HG02870 (cell line): Measurements from ENCODE around the gene DAP.
"Not testable (repeated sequence)": the region's sequence is repeated elsewhere in the genome, so short reads cannot be mapped to it uniquely, and the experiment has no call there.

Source experiments
- ATAC-seq: cut with Tn5 transposase; IDR thresholded peaks from one replicate; pipeline ENCODE4 v1.9.1; 2021; ENCODE audit warnings: mild to moderate bottlenecking, moderate library complexity; ENCODE audit not compliant: unreplicated experiment

DAP gene

GRCh38 chr5:10674582-10674981, 86.5 kb downstream of the DAP start:
- ATAC-seq, result no peak

DNA sequence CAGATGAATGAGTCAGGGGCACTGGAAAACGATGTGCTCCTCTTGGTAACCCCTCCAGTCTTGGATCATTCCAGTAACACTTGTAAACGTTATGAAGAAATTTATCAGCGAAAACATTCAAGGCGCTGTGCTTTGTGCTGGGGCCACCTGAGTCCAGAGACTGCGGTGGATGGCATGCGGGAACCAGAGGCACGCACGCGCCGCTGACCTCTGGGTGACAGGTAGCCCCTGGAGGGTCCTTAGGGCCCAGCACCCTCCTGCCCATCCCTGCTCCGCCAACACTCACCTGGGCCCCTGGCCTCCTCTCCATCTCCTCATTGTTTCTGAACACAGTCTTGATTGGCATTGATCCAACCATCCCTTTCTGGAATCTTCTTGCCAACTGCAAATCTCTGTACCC, 86.9 kb downstream of the DAP start:
- no peak for ATAC-seq

DNA sequence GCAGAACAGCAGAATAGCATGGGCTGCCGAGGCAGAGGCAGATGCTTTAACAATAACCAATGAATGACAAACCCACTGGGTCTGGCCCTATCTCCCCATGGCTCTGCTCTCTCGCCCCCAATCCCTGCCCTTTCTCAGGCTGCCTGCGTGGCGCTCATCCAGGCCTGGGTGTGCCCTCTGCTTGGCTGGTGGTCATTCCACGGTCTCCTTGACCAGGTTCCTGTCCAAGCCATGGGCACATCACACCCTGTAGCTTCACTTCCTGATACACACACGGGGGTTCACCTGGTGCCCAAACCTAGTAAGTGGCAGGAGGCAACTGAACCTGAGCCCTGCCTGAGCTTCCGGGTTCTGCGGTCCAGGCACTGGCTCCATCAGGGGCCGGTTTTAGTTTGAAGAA, 87.6 kb downstream of the DAP start:
- no peak for ATAC-seq

DNA sequence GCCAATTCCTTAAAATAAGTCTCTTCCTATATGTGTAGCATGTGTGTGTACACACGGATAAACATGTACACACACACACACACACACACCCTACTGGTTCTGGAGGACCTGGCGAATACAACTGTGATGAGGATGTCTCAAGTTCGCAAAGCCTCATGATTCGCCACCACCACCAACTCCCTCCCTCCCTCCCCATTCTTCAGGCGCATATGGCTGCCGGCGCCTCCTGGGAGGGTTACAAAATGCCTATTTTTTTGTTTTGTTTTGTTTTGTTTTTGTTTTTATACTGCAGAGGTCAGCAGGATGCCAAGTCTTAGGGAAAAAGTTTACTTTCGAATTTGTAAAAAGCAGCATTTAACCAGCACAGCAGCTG, 88.0 kb downstream of the DAP start:
- no peak for ATAC-seq

DNA sequence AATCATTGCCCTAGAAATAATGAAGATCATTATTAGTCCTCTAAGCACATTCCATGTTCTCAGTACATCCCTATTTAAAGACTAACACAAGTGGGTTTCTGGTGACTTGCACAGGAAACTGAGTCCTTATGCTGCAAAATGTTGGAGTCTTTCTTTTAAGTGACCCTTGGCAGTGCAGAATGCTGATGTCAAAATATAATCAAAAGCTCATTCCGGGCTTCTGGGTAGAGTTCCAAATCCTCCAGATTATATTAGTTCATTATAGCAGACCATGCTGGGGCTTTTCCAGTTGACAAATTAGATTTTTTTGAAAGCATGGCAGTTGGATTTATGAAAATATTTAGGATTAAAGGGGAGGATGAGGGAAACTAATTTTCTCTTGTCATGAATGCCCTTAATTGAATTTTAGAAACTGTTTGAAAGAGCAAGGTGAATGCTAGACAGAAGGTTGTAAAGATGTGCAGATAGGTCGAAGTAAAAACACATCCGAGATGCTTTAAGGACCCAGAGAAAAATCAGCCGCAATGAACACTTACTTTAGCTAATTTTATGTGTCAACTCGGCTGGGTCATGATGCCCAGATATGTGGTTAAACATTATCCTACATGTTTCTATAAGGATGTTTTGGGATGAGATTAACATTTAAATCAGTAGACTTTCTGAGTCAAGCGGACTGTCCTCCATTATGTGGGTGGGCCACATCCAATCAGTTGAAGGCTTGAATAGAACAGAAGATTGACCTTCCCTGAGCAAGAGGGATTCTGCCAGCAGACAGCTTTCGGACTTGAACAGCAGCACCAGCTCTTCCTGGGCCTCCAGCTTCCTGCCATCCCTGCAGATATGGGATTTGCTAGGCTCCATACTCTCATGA, 88.7 kb downstream of the DAP start:
- ATAC-seq, result no peak

- ATAC-seq, result no peak
Observed at GRCh38 chr5:10671041-10672008, 89.7 kb downstream of the DAP start.

GRCh38 chr5:10669983-10670382, 91.1 kb downstream of the DAP start:
- no peak for ATAC-seq

DNA sequence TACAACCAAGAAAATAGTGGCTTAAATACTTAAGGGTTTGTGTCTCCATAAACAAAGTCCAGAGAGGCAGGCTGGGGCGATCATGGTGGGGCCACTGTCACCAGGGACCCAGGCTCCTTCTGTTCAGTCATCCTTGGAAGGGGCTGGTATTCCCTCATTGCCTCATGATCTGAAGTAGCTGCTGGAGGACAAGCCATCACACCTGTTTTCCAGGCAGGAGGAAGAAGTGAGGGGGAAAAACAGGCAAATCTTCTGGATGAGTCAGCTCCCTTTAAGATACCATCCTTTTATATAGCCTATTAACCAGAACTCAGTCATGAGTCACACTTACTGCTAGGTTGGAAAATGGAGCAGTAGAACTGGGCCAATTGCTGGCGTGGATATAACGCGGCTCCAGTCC, 92.3 kb downstream of the DAP start:
- ATAC-seq, result no peak

- ATAC-seq, result no peak
Observed at GRCh38 chr5:10667431-10668057, 93.5 kb downstream of the DAP start.

- no peak for ATAC-seq
Observed at GRCh38 chr5:10666531-10667299, 94.3 kb downstream of the DAP start.

DNA sequence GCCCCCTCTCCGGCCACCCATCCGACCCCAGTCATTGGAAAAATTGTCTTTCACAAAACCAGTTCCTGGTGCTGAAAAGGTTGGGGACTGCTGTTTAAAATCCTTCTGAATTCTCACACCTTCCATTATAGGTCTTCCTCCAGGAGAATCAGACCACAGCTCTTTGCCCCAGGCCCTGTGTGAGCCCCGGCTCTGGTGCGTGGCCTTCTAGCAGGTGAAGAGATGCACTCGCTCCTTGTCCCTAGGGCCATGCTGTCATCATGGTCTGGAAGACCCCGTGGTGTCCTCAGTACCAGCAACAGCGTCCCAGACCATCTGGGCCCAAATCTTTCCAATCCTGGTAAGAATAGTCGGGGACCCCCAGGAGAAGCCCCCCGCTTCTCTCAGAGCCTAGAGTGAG, 95.2 kb downstream of the DAP start:
- no peak for ATAC-seq

GRCh38 chr5:10664180-10664769, 96.8 kb downstream of the DAP start:
- not testable (repeated sequence) for ATAC-seq

DNA sequence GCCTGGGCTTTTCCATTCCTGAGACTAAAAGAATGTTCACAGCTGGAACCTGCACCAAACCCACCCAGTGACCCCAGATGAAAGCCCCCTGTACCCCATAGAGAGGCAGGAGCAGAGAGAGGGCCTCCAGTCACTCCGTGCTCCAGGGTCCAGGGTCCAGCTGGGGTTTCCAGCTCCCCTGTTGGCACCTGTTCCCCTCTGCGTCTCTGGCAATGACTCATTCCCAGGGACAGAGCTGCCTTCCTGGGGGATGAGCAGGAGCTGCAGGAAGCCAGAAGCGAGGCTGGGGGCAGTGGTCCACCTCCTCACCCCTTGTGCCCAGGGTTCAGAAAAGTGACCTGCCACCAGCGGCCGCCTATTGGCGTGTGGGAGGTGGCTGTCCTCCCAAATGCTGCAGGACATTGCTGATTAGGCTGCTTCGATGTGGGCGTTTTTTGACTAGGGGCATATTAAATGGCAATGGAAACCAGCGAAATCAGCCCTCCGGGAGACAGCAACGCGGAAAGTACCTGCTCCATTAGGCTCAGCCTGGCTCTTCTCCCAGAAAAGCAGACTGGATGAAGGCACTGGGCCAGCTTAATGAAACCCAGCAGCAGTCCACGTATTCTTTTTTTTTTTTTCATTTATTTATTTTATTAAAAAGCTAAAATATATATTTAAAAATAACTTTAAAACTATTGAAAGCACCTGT, 97.4 kb downstream of the DAP start:
- ATAC-seq, result no peak

GRCh38 chr5:10662661-10663488, 98.2 kb downstream of the DAP start:
- no peak for ATAC-seq

DNA sequence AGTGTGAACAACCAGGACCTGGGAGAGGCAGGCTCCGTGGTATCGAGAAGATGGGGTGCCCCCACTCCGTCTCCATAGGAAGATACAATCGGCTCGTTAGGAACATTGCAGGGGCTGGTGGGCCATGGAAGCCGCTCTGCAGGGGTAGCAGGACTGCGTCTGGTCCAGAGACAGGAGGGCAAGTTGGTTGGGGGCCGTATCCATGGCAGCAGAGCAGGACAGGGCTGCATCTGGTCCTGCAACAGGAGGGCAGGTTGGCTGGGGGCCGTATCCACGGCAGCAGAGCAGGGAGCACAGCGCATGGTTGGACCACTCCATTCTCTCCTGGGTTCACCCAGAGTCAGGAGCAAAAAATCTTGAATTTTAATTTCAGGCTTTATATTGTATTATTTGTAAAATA, 99.0 kb downstream of the DAP start:
- no peak for ATAC-seq

- ATAC-seq, result no peak
Observed at GRCh38 chr5:10661401-10661800, 99.6 kb downstream of the DAP start.

DNA sequence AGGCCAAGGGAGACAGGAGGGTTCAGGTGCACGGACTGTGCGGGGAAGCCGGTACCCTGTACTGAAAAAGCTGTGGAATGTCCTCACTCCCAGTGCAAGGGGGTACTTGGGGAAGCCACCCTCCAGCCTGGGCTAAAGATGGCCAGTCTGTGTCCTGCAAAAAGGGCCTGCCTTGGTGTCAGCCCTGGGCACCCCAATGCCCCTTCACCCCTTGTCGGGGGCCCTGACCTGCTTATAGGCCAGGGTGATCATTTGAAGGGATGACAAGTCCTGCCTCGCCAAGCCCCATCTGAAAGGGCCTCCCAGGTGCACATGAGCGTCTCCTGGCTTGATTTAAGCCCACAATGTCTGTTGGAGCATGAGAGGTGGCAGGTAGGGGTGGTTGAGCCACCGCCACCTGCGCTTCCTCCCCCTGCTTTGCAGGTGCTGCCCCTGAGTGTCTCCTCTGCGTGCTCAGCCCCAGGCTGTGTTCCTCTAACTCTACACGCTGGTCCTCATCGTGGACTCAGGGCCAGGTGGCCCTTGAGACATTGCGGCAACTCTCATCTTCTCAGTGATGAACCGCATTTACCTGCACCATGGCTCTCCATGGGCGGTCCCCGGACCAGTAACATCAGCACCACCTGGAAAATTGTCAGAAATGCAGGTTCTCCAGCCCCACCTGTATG, 100.2 kb downstream of the DAP start:
- no peak for ATAC-seq

DNA sequence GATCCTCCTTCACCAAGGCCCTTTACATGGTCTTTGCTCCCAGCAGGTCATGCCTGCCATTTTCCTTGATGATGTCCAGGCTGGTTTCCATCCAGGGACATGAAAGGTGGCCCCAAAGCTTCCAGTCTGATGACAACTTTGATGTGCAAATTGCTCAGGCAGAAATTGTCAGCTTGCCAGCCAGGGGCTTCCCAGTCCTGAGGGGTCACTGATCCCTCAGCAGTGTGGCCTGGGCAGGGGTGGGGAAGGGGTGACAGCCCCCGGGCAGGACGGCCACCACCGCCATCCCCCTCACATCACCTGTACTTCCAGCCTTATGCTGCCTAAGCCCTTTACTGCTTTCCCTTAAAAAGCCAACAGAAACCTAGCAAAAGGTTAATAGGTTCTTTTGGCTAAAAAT, 100.9 kb downstream of the DAP start:
- ATAC-seq, result no peak
